ENCODE measurements around the gene SP4.

- TF ChIP-seq POLR2A (IDR thresholded peaks at IDR 0.05) (no peak), CTCF (IDR thresholded peaks at IDR 0.05) (peak in 5 of 6 experiments; percentile 6 to 38 (median 32))
Measured at GRCh38 chr7:21526007-21526406, 98.1 kb downstream of the SP4 start.

All from Peyer's patch (tissue), 4 donors.